Activated CD4-positive, alpha-beta T cell treated with anti-CD3 and anti-CD28 coated beads, Interleukin-2, amount 10 ng/mL, durations not matched to agents 24 days and 14 days (primary cell): ENCODE results near the gene SNX8. TPM values are rescaled to one million over a fixed set of nuclear protein-coding genes. Genes with fewer than 3 reads are reported as not detected.
"Not testable (repeated sequence)": the region's sequence is repeated elsewhere in the genome, so short reads cannot be mapped to it uniquely, and the experiment has no call there.

Experiments
- DNase-seq: peaks from one replicate; pipeline ENCODE4 v3.0.0; 2022
- H3K27ac Mint-ChIP-seq: one replicate; pipeline ENCODE4 v1.8.0; 2022; ENCODE audit warnings: mild to moderate bottlenecking, mixed read lengths
- H3K27me3 Mint-ChIP-seq: one replicate; pipeline ENCODE4 v1.8.0; 2022; ENCODE audit warnings: mixed read lengths
- H3K36me3 Mint-ChIP-seq: one replicate; pipeline ENCODE4 v1.8.0; 2022; ENCODE audit warnings: low read depth, mild to moderate bottlenecking, mixed read lengths
- H3K4me1 Mint-ChIP-seq: one replicate; pipeline ENCODE4 v1.8.0; 2021; ENCODE audit warnings: mixed read lengths
- H3K4me3 Mint-ChIP-seq: one replicate; pipeline ENCODE4 v1.8.0; 2022; ENCODE audit warnings: mild to moderate bottlenecking, moderate library complexity, mixed read lengths
- H3K9me3 Mint-ChIP-seq: one replicate; pipeline ENCODE4 v1.8.0; 2021; ENCODE audit warnings: mixed read lengths
- intact Hi-C: fragments of 100-400 bp; cut with micrococcal nuclease; formaldehyde crosslinking; loops from one replicate; pipeline ENCODE4 v1.15.1; 2023
- total RNA-seq: library from RNA; stranded (reverse); gene quantifications from 2 replicates; pipeline ENCODE4 v1.2.3, GENCODE V29; 2022

SNX8 gene
- total RNA-seq, 1 donor from 2014 or later, result 42.4 TPM

DNA sequence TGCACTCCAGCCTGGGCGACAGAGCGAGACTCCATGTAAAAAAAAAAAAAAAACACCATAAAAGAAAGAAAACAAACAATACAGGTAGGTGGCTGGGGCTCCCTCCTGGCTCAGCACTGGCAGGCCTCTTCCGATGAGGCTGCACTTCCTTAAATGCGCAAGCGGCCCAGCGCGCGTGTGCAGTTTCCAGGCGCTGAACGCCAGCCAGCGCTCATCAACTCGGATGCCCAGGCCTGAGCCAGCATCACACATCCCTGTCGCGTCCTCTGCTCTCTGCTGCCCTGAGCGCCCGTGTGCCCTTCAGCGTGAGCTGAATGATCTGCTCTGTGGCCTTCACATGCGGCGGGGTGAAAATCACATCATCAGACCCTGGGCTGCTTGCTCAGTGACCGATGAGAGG lies 40.4 kb downstream of the SNX8 start:
- no peaks in the 10 kb centered on the region for H3K27me3 Mint-ChIP-seq
- H3K4me1 Mint-ChIP-seq, result no peaks in the 10 kb centered on the region
- no peaks in the 10 kb centered on the region for H3K9me3 Mint-ChIP-seq
- no peak for DNase-seq
- peaks cover 3% of the 10 kb centered on the region for H3K36me3 Mint-ChIP-seq
- H3K27ac Mint-ChIP-seq, result no peak overlapping the region
- H3K4me3 Mint-ChIP-seq, result no peak overlapping the region
- intact Hi-C loops, result no loop called here

DNA sequence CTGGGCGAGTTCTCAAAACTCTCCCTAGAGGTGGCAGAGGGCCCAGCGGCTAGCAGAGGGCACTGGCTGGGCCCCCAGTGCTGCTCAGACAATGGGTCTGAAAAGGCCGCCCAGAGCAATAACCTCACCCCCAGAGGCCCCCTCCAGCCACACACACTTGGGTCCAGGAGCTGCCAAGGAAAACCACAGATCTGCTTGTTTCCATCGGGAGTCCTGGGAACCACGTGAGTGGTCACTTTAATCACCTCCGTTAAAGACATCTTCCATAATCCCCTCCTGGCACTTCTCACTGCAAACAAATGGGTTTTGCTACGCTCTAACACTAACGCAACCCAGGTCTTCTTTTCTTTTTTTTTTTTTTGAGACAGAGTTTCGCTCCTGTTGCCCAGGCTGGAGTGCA lies 42.2 kb downstream of the SNX8 start:
- DNase-seq, result no peak
- H3K9me3 Mint-ChIP-seq, result no peaks in the 10 kb centered on the region
- no peaks in the 10 kb centered on the region for H3K27me3 Mint-ChIP-seq
- H3K36me3 Mint-ChIP-seq, result peaks cover 3% of the 10 kb centered on the region
- no peak overlapping the region for H3K27ac Mint-ChIP-seq
- intact Hi-C loops, result no loop called here
- H3K4me1 Mint-ChIP-seq, result no peaks in the 10 kb centered on the region
- no peak overlapping the region for H3K4me3 Mint-ChIP-seq

DNA sequence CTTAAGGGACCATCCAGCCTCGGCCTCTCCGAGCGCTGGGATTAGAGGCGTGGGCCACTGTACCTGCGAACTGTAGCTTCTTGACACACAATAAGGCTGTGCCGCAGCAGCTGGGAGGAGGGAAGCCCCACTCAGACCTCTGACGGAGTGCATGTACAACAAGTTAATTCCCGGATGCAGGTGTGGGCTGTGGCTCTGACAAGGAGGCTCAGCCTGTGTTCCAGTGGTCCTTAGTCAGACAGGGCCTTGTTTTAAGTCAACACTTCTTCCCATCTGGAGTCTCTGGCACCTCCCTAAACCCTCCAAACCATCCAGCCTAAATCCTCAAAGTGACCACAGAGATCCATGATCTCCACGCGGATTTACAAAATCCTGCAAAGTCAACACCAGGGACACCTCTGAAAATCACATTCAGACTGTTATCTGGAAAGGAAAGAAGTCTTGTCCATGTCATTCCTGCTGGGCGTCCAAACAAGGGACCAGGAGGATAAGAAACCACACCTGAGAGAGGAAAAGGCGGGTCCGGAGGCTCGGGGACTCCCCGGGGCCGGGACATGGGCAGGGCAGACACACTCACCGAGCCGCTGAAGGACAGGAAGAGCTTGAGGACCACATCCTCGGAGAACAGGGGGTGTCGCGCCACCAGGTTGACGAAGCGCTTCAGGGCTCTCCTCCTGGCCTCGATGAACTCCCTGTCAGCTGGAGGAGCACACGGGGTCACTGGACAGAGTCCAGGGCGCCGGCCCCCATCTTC lies 42.8 kb downstream of the SNX8 start:
- Mint-ChIP-seq H3K27ac (no peak overlapping the region), H3K27me3 (no peaks in the 10 kb centered on the region), H3K4me3 (no peak overlapping the region), H3K4me1 (no peaks in the 10 kb centered on the region), H3K9me3 (no peaks in the 10 kb centered on the region), H3K36me3 (peaks cover 3% of the 10 kb centered on the region)
- no peak for DNase-seq
- intact Hi-C loops, result no loop called here

DNA sequence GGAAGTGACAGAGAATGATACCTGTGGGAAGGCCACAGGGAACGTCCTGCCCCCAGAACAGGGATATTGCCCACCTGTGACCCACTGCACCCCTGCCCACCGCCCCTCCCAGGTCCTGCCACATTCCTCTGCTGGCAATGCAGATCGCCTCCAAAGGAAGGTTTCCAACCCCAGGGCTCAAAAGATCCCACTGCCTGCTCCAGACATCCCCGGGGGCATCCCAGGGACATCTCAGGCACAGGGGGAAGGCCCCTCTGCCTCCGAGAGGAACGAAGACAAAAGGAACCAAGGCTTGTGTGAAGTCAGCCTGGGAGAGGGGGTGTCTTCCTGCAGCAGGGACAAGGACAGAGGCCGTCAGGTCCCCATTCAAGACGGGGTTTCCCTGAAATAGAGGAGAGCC lies 43.7 kb downstream of the SNX8 start:
- Mint-ChIP-seq H3K4me1 (no peaks in the 10 kb centered on the region), H3K36me3 (peaks cover 3% of the 10 kb centered on the region), H3K4me3 (no peak overlapping the region), H3K9me3 (no peaks in the 10 kb centered on the region), H3K27me3 (no peaks in the 10 kb centered on the region), H3K27ac (no peak overlapping the region)
- intact Hi-C loops, result no loop called here
- DNase-seq, result no peak

DNA sequence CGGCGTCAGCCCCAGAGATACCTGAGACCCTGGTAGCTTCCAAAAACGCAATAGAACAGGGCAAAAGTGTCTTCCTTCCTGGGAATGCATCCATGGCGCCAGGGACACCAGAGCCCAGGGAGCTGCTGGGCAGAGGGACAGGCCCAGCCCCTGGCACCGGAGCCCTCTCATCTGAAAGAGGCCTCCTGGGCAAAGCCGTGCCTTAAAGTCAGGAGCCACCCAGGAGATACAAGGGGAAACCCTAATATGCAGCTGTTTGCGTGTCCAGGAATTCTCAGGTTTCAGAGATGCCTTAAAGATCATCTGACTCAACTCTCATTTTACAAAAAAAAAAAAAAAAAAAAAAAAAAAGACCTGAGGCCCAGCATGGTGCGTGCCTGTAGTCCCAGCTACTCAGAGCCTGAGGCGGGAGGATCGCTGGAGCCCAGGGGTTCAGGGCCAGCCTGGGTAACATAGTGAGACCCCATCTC lies 44.2 kb downstream of the SNX8 start:
- Mint-ChIP-seq H3K9me3 (no peaks in the 10 kb centered on the region), H3K27me3 (no peaks in the 10 kb centered on the region), H3K4me3 (no peak overlapping the region), H3K4me1 (no peaks in the 10 kb centered on the region), H3K27ac (no peak overlapping the region), H3K36me3 (peaks cover 3% of the 10 kb centered on the region)
- DNase-seq, result no peak
- intact Hi-C loops, result no loop called here

DNA sequence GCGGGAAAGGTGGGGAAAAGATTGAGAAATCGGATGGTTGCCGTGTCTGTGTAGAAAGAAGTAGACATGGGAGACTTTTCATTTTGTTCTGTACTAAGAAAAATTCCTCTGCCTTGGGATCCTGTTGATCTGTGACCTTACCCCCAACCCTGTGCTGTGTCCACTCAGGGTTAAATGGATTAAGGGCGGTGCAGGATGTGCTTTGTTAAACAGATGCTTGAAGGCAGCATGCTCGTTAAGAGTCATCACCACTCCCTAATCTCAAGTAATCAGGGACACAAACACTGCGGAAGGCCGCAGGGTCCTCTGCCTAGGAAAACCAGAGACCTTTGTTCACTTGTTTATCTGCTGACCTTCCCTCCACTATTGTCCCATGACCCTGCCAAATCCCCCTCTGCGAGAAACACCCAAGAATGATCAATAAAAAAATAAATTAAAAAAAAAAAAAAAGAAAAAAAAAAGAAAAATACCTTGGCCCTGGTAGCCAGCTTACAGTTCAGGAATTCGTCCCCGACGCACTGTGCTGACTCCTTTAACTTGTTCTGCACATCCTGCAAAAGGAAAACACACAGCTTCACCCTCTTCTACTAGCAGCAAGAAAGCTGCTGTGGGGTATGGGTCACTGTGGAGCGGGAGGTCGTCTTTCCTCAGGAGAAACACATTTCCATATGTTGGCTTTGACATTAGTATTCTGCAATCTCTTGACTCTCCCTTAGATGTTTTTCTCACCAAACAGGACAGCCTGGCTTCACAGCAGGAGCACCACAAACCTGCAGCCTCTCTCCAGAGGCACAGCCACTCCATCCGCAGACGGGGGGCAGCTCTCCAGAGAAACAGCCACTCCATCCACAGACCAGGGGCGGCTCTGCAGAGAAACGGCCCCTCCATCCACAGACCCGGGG lies 44.9 kb downstream of the SNX8 start:
- H3K27me3 Mint-ChIP-seq, H3K4me3 Mint-ChIP-seq, H3K27ac Mint-ChIP-seq, DNase-seq, H3K9me3 Mint-ChIP-seq, intact Hi-C loops, H3K36me3 Mint-ChIP-seq, H3K4me1 Mint-ChIP-seq: not testable (repeated sequence)

DNA sequence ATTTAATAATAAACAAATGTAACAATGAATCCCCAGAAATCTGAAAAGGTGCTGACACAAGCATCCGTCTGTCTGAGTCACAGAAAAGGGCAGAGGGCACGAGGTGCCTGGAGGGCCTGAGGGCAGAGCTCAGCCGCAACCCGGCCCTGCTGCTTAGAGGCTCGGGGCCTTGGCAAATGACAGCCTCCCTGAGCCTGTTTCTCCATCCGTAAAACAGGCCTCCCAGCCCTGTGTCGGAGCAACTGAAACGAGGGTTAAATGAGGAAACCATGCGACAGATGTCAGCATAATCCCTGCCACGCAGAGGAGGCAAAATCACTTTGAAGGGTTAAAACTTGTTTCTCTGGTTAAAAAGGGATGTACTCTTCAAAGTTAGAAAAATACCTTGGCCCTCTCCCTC lies 47.3 kb downstream of the SNX8 start:
- Mint-ChIP-seq H3K4me1 (peaks cover 2% of the 10 kb centered on the region), H3K9me3 (no peaks in the 10 kb centered on the region), H3K4me3 (no peak overlapping the region), H3K27me3 (no peaks in the 10 kb centered on the region), H3K27ac (no peak overlapping the region), H3K36me3 (peaks cover 10% of the 10 kb centered on the region)
- intact Hi-C loops, result no loop called here
- DNase-seq, result no peak

- DNase-seq, result no peak
- Mint-ChIP-seq H3K4me1 (peaks cover 8% of the 10 kb centered on the region), H3K27me3 (no peaks in the 10 kb centered on the region), H3K27ac (no peak overlapping the region), H3K36me3 (peaks cover 9% of the 10 kb centered on the region), H3K9me3 (no peaks in the 10 kb centered on the region), H3K4me3 (no peak overlapping the region)
- intact Hi-C loops, result no loop called here
Observed at GRCh38 chr7:2264158-2264557, 50.1 kb downstream of the SNX8 start.

- no peak overlapping the region for H3K27ac Mint-ChIP-seq
- intact Hi-C loops, result no loop called here
Observed at GRCh38 chr7:2263176-2263575, 51.1 kb downstream of the SNX8 start.

DNA sequence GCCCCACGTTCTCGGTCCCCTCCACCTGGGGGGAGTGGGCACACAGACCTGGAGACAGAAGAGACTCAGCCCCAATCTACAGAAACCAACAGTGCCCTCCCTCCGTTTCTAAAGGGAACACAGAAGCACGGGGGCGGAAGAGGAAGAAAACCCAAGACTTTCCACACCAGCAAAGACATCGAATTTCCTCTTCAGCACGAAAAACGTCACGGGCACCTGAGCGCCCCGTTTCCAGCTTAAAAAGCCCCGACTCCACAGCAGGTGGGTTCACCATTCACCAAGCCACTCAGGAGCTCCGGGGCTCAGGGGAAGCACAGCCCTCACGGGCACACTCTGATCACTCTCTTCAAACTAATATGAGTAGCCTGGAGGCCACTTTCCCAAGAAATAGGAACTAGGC lies 52.6 kb downstream of the SNX8 start:
- intact Hi-C loops, result no loop called here
- peak overlapping the region; percentile 85 for H3K27ac Mint-ChIP-seq
- peaks cover 9% of the 10 kb centered on the region for H3K36me3 Mint-ChIP-seq
- H3K4me3 Mint-ChIP-seq, result peak overlapping the region; percentile 55
- no peaks in the 10 kb centered on the region for H3K27me3 Mint-ChIP-seq
- peak; percentile 69 for DNase-seq
- H3K9me3 Mint-ChIP-seq, result no peaks in the 10 kb centered on the region
- H3K4me1 Mint-ChIP-seq, result peaks cover 8% of the 10 kb centered on the region

More at GRCh38 chr7:2263176-2263575, 51.1 kb downstream of the SNX8 start:
- Mint-ChIP-seq H3K9me3 (no peaks in the 10 kb centered on the region), H3K27me3 (no peaks in the 10 kb centered on the region), H3K4me1 (peaks cover 8% of the 10 kb centered on the region), H3K4me3 (no peak overlapping the region), H3K36me3 (peaks cover 9% of the 10 kb centered on the region)
- DNase-seq, result no peak

GRCh38 chr7:2260820-2261219 lies 53.4 kb downstream of the SNX8 start:
- no peaks in the 10 kb centered on the region for H3K9me3 Mint-ChIP-seq
- H3K4me1 Mint-ChIP-seq, result peaks cover 8% of the 10 kb centered on the region
- intact Hi-C loops, result no loop called here
- no peak overlapping the region for H3K27ac Mint-ChIP-seq
- peaks cover 9% of the 10 kb centered on the region for H3K36me3 Mint-ChIP-seq
- no peak overlapping the region for H3K4me3 Mint-ChIP-seq
- DNase-seq, result no peak
- H3K27me3 Mint-ChIP-seq, result no peaks in the 10 kb centered on the region

DNA sequence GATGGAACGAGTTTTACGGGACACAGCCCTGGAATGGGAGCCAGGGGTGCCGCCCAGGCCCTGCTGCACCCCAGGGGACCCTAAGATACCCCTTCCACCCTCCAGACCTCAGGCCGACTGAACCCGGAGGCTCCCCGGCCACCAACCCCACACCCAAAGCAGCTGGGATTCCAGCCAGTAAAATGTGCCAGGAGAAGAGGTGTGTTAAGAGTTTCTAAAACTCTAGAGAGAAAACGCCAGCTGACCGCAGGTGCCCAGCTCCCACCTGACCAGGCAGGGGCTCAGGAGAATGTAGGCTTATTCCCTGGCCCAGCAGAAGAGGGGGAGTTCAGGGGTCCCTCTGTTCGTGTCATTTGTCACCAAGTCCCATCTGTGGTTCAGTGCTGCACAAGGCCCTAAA lies 54.8 kb downstream of the SNX8 start:
- no peaks in the 10 kb centered on the region for H3K9me3 Mint-ChIP-seq
- no peak for DNase-seq
- H3K27ac Mint-ChIP-seq, result no peak overlapping the region
- H3K27me3 Mint-ChIP-seq, result no peaks in the 10 kb centered on the region
- no peak overlapping the region for H3K4me3 Mint-ChIP-seq
- H3K36me3 Mint-ChIP-seq, result peaks cover 13% of the 10 kb centered on the region
- H3K4me1 Mint-ChIP-seq, result peaks cover 12% of the 10 kb centered on the region
- intact Hi-C loops, result no loop called here

DNA sequence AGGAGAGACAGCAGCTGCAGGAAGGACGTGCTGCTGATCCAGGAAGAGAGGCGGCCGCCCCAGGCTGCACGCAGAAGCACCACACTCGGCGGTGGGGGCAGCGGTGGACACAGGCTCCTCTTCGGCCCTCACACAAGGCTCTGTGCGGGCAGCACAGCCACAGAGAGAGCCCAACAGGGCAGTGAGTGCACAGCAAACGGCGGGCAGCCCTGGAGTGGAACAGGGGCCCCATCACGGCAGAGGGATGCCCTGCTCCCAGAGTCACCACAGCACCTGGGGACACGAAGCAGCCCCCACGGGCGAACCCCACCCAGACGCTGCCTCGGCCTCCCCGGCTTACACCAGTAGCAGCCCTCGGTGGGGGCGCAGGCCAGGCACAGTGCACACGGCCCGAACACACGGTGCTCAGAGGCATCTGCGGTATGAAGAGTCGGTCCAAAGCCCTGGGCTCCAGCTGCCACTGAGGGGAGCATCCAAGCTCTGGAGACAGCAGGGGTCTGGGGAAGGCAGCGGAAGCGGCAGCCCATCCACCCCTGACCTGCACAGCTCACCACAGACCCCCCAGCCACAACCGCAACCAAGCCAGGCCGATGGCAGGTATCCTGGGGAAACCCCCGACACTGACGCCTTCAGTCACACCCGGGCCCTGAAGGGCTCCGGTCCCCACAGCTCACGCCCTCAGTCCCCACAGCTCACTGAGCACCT lies 55.4 kb downstream of the SNX8 start:
- no peak for DNase-seq
- Mint-ChIP-seq H3K4me3 (no peak overlapping the region), H3K36me3 (peaks cover 11% of the 10 kb centered on the region), H3K4me1 (peaks cover 12% of the 10 kb centered on the region), H3K27me3 (no peaks in the 10 kb centered on the region), H3K9me3 (no peaks in the 10 kb centered on the region), H3K27ac (no peak overlapping the region)
- intact Hi-C loops, result no loop called here

GRCh38 chr7:2257651-2258050 lies 56.6 kb downstream of the SNX8 start:
- peaks cover 7% of the 10 kb centered on the region for H3K36me3 Mint-ChIP-seq
- no peak overlapping the region for H3K4me3 Mint-ChIP-seq
- peaks cover 12% of the 10 kb centered on the region for H3K4me1 Mint-ChIP-seq
- no peaks in the 10 kb centered on the region for H3K27me3 Mint-ChIP-seq
- H3K9me3 Mint-ChIP-seq, result no peaks in the 10 kb centered on the region
- H3K27ac Mint-ChIP-seq, result no peak overlapping the region
- no peak for DNase-seq
- intact Hi-C loops, result no loop called here
